Activated naive CD8-positive, alpha-beta T cell treated with anti-CD3 and anti-CD28 coated beads for 36 hours (primary cell): Measurements from ENCODE around the gene SLC9C1. TPM values are rescaled to one million over a fixed set of nuclear protein-coding genes. Genes with fewer than 3 reads are reported as not detected.
A peak's percentile ranks its signal among the peaks of the same experiment; 100 is the strongest.
"Not testable (repeated sequence)": the region's sequence is repeated elsewhere in the genome, so short reads cannot be mapped to it uniquely, and the experiment has no call there.

ENCODE experiments used
- DNase-seq: peaks from one replicate; pipeline ENCODE4 v3.0.0; 2021
- H3K27ac Mint-ChIP-seq: one replicate; pipeline ENCODE4 v1.8.0; 2022; ENCODE audit warnings: mild to moderate bottlenecking, moderate library complexity, mixed read lengths
- H3K27me3 Mint-ChIP-seq: one replicate; pipeline ENCODE4 v1.8.0; 2022; ENCODE audit warnings: mild to moderate bottlenecking, mixed read lengths
- H3K36me3 Mint-ChIP-seq: one replicate; pipeline ENCODE4 v1.8.0; 2021; ENCODE audit warnings: mild to moderate bottlenecking, mixed read lengths
- H3K4me1 Mint-ChIP-seq: one replicate; pipeline ENCODE4 v1.8.0; 2021; ENCODE audit warnings: mixed read lengths
- H3K4me3 Mint-ChIP-seq: one replicate; pipeline ENCODE4 v1.8.0; 2022; ENCODE audit warnings: mild to moderate bottlenecking, moderate library complexity, mixed read lengths
- H3K9me3 Mint-ChIP-seq: one replicate; pipeline ENCODE4 v1.8.0; 2022; ENCODE audit warnings: mixed read lengths
- total RNA-seq, 2 experiments: library from RNA; stranded (reverse); gene quantifications; one replicate each; pipeline ENCODE4 v1.2.3, GENCODE V29; 2021

The SLC9C1 gene
- total RNA-seq, 2 experiments from 2014 or later, result not detected

DNA sequence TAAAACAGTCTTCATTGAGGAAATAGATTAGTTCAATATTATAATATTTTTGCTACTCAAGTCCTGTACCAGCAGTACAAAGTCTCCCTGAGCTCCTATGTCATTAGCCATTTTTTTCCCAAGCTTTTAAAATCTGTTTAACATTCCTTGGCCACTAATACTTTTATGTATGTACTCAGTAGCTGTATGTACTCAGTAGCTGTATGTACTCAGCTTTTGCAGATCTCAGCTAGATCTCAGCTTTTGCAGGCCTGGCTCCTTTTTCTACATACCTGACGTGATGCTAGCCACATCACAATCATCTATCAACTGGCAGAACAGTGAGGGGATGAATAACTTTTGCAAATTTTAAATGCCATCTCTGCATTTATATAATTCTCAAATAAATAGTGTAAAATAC, 13.8 kb downstream of the SLC9C1 start:
- Mint-ChIP-seq H3K4me1 (peaks cover 4% of the 10 kb centered on the region), H3K4me3 (no peak overlapping the region), H3K27ac (no peak overlapping the region), H3K9me3 (no peaks in the 10 kb centered on the region), H3K27me3 (no peaks in the 10 kb centered on the region), H3K36me3 (no peaks in the 10 kb centered on the region)
- no peak for DNase-seq

- Mint-ChIP-seq H3K27ac (no peak overlapping the region), H3K36me3 (no peaks in the 10 kb centered on the region), H3K27me3 (no peaks in the 10 kb centered on the region), H3K9me3 (no peaks in the 10 kb centered on the region), H3K4me1 (peaks cover 3% of the 10 kb centered on the region), H3K4me3 (no peak overlapping the region)
- DNase-seq, result no peak
These were observed 20.5 kb downstream of the SLC9C1 start for GRCh38 chr3:112273536-112273935.

DNA sequence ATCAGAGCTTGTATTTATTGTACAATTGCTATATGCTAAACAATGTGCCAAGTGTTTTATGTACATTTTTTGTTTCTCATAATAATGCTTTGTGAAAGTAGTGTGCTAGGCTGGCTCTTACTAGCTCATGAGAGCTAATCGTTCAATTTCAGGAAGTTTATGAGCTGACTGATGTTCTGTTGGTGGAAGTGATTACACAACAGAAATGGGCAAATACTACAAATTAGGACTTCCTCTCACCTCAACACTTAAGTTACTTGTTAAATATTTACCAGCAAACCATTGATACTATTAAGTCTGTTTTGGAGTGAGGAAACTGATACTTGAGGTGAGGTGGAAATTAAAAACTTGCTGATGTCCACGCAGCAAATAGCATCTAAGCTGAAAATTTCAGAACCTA, 32.3 kb downstream of the SLC9C1 start:
- Mint-ChIP-seq H3K4me3 (no peak overlapping the region), H3K27ac (no peak overlapping the region), H3K27me3 (no peaks in the 10 kb centered on the region), H3K36me3 (no peaks in the 10 kb centered on the region), H3K4me1 (peaks cover 15% of the 10 kb centered on the region), H3K9me3 (peaks cover 6% of the 10 kb centered on the region)
- no peak for DNase-seq

DNA sequence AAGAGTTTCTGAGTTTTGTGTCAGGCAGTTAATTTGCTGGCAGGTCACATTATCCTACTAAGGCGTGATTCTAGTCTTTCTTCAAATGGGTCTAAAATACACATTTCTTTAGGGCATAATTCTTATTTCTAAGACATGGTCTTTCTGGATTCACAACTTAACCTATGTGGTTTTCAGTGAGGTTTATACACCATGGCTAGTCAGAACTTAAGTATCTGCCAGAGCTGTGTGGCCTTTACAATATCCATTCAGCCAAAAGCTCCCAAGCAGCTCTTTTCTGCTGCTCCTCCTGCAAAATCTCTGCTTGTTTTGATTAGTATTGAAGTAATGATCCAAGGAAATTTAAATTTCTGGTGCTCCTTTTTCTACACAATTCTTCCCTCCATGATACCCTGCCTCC, 33.5 kb downstream of the SLC9C1 start:
- Mint-ChIP-seq H3K27me3 (no peaks in the 10 kb centered on the region), H3K9me3 (peaks cover 8% of the 10 kb centered on the region), H3K36me3 (no peaks in the 10 kb centered on the region), H3K4me1 (peaks cover 15% of the 10 kb centered on the region), H3K27ac (peak overlapping the region; percentile 3), H3K4me3 (no peak overlapping the region)
- no peak for DNase-seq

DNA sequence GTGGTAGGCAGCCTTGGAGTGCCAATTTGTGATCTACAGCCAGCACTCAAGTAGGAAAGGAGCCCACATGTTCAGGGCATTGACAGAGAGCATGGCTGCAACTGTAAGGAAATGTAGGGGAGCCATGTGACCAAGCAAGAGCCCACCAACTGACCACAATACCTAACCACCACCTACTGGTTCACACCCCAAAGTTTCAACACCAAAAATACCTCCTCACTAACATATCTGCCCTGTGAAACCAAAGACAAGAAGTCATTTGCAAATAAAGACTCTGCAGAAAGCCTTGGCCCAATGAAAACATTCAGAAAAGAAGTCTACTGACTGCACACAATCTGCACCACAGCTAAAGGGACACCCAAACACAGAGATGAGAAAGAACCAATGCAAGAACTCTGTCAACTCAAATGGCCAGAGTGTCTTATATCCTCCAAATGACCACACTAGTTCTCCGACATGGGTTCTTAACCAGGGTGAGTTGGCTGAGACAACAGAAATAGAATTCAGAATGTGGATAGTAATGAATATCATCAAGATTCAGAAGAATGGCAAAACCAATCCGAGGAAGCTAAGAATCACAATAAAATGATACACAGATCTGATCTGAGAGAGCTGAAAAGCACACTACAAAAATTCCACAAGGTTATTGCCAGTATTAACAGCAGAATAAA, 40.6 kb downstream of the SLC9C1 start:
- Mint-ChIP-seq H3K4me3 (no peak overlapping the region), H3K4me1 (no peaks in the 10 kb centered on the region), H3K27ac (no peak overlapping the region), H3K9me3 (peaks cover 15% of the 10 kb centered on the region), H3K36me3 (peaks cover 2% of the 10 kb centered on the region), H3K27me3 (no peaks in the 10 kb centered on the region)
- DNase-seq, result no peak

GRCh38 chr3:112247900-112248299, 46.1 kb downstream of the SLC9C1 start:
- Mint-ChIP-seq H3K36me3 (no peaks in the 10 kb centered on the region), H3K4me1 (peaks cover 3% of the 10 kb centered on the region), H3K27me3 (no peaks in the 10 kb centered on the region), H3K9me3 (no peaks in the 10 kb centered on the region), H3K27ac (no peak overlapping the region), H3K4me3 (no peak overlapping the region)
- no peak for DNase-seq

DNA sequence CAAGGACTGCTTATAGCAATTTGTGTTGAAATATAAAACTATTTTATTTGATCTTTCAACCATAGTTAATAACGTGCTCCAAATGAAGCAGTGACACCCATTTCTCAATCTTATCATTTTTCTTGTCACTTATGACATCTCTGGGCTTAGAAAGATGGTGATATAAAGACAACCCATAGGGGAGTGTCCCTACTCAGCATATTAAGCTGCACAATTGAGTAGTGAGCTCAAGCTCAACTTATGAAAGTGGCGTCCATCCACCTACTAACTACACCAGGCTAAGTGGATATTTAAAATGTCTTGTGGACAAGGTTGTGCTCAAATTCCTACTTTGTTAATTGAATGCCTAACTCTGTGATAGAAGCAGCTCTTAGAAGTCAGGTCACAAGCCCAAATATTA, 46.7 kb downstream of the SLC9C1 start:
- H3K27ac Mint-ChIP-seq, result no peak overlapping the region
- H3K27me3 Mint-ChIP-seq, result no peaks in the 10 kb centered on the region
- H3K9me3 Mint-ChIP-seq, result no peaks in the 10 kb centered on the region
- H3K36me3 Mint-ChIP-seq, result no peaks in the 10 kb centered on the region
- no peak for DNase-seq
- H3K4me1 Mint-ChIP-seq, result peaks cover 3% of the 10 kb centered on the region
- no peak overlapping the region for H3K4me3 Mint-ChIP-seq

DNA sequence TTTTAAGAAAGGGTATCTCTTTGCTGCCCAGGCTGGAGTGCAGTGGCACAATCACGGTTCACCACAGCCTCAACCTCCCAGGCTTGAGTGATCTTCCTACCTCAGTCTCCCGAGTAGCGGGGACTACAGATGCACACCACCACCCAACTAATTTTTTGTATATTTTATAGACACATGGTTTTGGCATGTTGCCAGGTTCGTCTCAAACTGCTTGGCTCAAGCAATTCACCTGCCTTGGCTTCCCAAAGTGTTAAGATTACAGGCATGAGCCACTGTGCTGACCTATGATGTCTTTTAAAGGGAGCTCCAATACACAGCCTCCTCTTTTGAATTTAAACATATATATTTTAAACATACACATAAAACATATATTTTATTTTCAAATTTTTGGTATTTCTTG, 60.9 kb downstream of the SLC9C1 start:
- Mint-ChIP-seq H3K27ac (no peak overlapping the region), H3K4me1 (no peaks in the 10 kb centered on the region), H3K9me3 (peaks cover 8% of the 10 kb centered on the region), H3K4me3 (no peak overlapping the region), H3K27me3 (peaks cover 8% of the 10 kb centered on the region), H3K36me3 (peaks cover 2% of the 10 kb centered on the region)
- DNase-seq, result no peak

GRCh38 chr3:112231727-112232126, 62.3 kb downstream of the SLC9C1 start:
- Mint-ChIP-seq H3K4me3 (no peak overlapping the region), H3K4me1 (no peaks in the 10 kb centered on the region), H3K9me3 (peaks cover 12% of the 10 kb centered on the region), H3K27ac (no peak overlapping the region), H3K27me3 (peaks cover 11% of the 10 kb centered on the region), H3K36me3 (peaks cover 2% of the 10 kb centered on the region)
- no peak for DNase-seq

DNA sequence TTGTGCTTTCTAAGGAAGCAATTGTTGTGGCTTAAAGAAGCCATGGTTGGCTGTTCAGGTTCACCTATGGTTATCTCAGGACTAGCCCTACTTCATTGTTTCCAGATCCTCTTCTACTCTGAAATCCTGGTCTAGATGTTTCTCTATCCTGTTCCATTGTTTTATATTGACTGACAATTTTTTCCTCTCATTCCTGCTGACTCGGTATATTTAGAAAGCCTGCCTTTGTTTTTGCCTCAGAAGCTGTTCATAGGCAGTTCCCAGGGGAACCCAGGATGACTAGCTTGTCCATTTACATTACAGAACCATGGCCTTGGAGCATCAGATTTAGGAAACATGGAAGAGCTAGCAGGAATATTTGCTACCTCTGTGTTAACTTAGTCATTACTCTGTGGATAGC, 64.0 kb downstream of the SLC9C1 start:
- peaks cover 6% of the 10 kb centered on the region for H3K27me3 Mint-ChIP-seq
- DNase-seq, result no peak
- H3K4me3 Mint-ChIP-seq, result no peak overlapping the region
- H3K36me3 Mint-ChIP-seq, result peaks cover 2% of the 10 kb centered on the region
- peaks cover 16% of the 10 kb centered on the region for H3K9me3 Mint-ChIP-seq
- H3K27ac Mint-ChIP-seq, result no peak overlapping the region
- no peaks in the 10 kb centered on the region for H3K4me1 Mint-ChIP-seq

DNA sequence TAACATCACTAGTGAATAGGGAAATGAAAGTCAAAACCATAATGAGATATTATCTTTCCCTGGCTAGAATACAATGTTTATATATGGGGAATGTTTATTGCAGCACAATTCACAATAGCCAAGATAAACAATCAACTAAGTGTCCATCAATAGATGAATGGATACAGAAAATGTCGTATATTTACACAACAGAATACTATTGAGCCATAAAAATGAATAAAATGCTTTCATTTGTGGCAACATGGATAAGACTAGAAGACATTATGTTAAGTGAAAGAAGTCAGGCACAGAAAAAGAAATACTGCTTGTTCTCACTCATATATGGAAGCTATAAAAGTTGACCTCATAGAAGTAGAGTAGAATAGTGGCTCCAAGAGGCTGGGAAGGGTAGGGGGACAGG, 65.2 kb downstream of the SLC9C1 start:
- DNase-seq, result no peak
- Mint-ChIP-seq H3K4me1 (no peaks in the 10 kb centered on the region), H3K4me3 (no peak overlapping the region), H3K27me3 (peaks cover 6% of the 10 kb centered on the region), H3K36me3 (no peaks in the 10 kb centered on the region), H3K9me3 (peaks cover 26% of the 10 kb centered on the region), H3K27ac (no peak overlapping the region)

GRCh38 chr3:112200317-112200666, 93.7 kb downstream of the SLC9C1 start:
- no peaks in the 10 kb centered on the region for H3K4me1 Mint-ChIP-seq
- peaks cover 4% of the 10 kb centered on the region for H3K27me3 Mint-ChIP-seq
- H3K36me3 Mint-ChIP-seq, result peaks cover 6% of the 10 kb centered on the region
- H3K4me3 Mint-ChIP-seq, result no peak overlapping the region
- H3K27ac Mint-ChIP-seq, result no peak overlapping the region
- H3K9me3 Mint-ChIP-seq, result peaks cover 2% of the 10 kb centered on the region
- no peak for DNase-seq

GRCh38 chr3:112199622-112200316, 94.2 kb downstream of the SLC9C1 start:
- Mint-ChIP-seq H3K9me3 (peaks cover 3% of the 10 kb centered on the region), H3K4me3 (no peak overlapping the region), H3K27ac (no peak overlapping the region), H3K27me3 (peaks cover 4% of the 10 kb centered on the region), H3K4me1 (no peaks in the 10 kb centered on the region), H3K36me3 (peaks cover 9% of the 10 kb centered on the region)
- no peak for DNase-seq

GRCh38 chr3:112197131-112197530, 96.9 kb downstream of the SLC9C1 start:
- Mint-ChIP-seq H3K27ac (no peak overlapping the region), H3K4me3 (no peak overlapping the region), H3K9me3 (peaks cover 18% of the 10 kb centered on the region), H3K27me3 (no peaks in the 10 kb centered on the region), H3K4me1 (no peaks in the 10 kb centered on the region), H3K36me3 (peaks cover 10% of the 10 kb centered on the region)
- DNase-seq, result no peak

GRCh38 chr3:112187300-112187699, 106.7 kb downstream of the SLC9C1 start:
- no peak overlapping the region for H3K4me3 Mint-ChIP-seq
- H3K27ac Mint-ChIP-seq, result no peak overlapping the region
- H3K27me3 Mint-ChIP-seq, result peaks cover 11% of the 10 kb centered on the region
- peaks cover 7% of the 10 kb centered on the region for H3K9me3 Mint-ChIP-seq
- DNase-seq, result no peak
- H3K36me3 Mint-ChIP-seq, result peaks cover 6% of the 10 kb centered on the region
- H3K4me1 Mint-ChIP-seq, result peaks cover 3% of the 10 kb centered on the region

DNA sequence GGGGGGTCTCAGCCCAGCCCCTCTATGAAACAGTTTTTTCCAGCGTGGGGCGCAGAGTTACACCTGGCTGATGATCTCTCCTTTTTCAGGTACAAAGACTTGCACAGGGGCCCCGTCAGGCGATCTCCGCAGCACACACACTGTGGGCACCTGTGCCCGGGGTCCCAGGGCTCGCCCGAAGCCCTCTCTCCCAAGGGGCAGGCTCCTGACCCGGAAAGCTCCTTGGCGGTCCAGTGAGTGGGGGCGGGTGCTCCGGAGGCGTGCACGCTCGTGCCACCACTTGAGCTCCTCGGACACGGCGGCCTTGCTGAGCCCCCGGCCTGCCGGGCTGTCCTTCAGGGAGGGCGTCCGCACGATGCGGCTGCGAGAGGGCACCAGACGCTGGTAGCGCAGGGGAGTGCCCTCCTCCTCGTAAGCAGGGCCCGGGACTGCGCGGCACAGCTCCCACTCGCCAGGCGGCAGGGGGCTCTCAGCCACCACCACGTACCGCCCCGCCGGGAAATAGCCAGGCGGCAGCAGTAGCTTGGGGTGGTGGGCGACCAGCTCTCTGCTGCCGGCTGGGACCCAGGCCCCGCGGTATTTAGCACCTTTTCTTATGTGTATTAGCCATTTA, 108.5 kb downstream of the SLC9C1 start:
- DNase-seq, H3K9me3 Mint-ChIP-seq, H3K4me3 Mint-ChIP-seq, H3K27ac Mint-ChIP-seq, H3K36me3 Mint-ChIP-seq, H3K4me1 Mint-ChIP-seq: not testable (repeated sequence)
- peaks cover 11% of the 10 kb centered on the region for H3K27me3 Mint-ChIP-seq
